ENCODE measurements around the gene SOX15. TPM values are rescaled to one million over a fixed set of nuclear protein-coding genes. Genes with fewer than 3 reads are reported as not detected.
"Not testable (repeated sequence)": the region's sequence is repeated elsewhere in the genome, so short reads cannot be mapped to it uniquely, and the experiment has no call there.

SOX15 gene
- total RNA-seq (ENCODE audit: insufficient read depth, low replicate concordance): 1.9 TPM

- no peak for DNase-seq (ENCODE audit: low spot score)
These were observed at the start of gene SOX15 for GRCh38 chr17:7589891-7590691. Gene SOX15, minus strand, starts transcription at chr17:7590094. Its CDS starts 418 bp downstream, at chr17:7589676.

DNA sequence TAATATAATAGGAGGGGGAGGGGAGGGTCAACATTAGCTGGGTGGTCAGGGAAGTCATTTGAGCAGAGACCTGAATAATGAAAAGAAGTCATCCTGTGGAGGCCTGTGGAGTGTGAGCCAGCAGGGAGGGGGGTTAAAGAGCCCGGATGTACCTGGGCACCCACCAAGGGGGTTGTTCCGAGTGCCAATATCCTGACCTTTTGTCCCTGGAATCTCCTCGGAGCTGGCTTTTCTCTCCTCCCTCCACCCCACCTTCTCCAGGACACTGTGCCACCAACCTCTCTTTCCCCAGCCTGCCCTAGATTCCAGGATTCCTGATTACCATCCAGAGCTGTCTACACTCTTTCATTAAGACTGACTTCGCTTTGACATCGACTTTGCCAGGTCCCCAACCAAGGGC is 46.3 kb upstream of the SOX15 start:
- DNase-seq (ENCODE audit: low spot score): no peak

DNA sequence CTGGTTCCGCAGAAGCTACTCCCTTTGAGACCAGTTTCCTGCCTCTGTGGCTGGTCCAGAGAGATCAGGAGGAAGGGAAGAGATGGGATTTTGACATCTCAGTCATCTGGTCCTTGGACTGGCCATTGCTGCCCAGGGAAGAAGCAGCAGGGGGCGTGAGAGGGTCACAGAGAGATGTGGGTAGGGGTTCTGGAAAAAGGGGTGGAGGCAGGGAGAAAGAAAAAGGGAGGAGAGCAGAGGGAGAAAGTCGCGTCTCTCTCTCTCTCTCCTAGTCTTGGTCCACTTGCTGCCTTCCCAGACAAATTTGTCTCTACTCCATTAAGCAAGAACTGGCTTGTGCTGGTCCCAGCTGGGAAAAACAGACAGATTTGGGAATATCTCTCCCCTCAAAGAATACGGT is 44.5 kb upstream of the SOX15 start:
- peak; percentile 77 for DNase-seq (ENCODE audit: low spot score)

DNA sequence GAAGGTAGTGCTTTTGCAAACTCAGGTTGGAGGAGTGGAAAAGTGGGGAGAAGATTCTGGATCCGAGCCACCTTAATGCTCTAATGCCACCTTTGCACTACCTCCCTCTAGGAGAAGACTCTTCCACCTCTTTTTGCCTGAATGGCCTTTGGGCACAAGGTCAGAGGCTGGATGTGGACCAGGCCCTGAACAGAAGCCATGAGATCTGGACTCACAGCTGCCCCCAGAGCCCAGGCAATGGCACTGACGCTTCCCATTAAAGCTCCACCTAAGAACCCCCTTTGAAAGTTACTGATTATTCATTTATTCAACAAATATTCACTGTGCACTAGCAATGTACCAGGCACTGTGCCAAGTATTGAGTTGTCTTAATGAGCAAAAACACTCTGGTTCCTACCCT is 43.2 kb upstream of the SOX15 start:
- DNase-seq (ENCODE audit: low spot score): no peak

DNA sequence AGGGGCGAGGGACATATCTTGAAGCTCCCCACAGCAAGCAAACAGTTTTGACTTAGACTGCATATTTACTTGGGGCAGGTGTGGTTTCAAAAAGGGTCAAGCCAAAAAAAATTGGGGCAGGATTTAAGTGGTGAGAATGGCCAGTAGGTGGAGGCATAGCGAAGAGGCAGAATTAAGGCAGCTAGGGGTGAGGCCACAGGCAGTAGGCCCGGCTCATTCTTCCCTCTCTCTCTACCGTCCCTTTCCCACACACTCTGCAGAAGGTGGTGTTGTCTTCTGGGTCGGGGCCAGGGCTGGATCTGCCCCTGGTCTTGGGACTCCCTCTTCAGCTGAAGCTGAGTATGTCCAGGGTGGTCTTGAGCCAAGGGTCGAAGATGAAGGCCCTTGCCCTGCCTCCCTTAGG is 42.6 kb upstream of the SOX15 start:
- DNase-seq (ENCODE audit: low spot score): no peak

GRCh38 chr17:7631398-7632380 is 41.8 kb upstream of the SOX15 start:
- no peak for DNase-seq (ENCODE audit: low spot score)

GRCh38 chr17:7629939-7630571 is 40.2 kb upstream of the SOX15 start, which contains the start of gene SHBG:
Gene SHBG, plus strand, starts transcription at chr17:7630135. Its CDS starts 38 bp downstream, at chr17:7630173.
- no peak for DNase-seq (ENCODE audit: low spot score)

DNA sequence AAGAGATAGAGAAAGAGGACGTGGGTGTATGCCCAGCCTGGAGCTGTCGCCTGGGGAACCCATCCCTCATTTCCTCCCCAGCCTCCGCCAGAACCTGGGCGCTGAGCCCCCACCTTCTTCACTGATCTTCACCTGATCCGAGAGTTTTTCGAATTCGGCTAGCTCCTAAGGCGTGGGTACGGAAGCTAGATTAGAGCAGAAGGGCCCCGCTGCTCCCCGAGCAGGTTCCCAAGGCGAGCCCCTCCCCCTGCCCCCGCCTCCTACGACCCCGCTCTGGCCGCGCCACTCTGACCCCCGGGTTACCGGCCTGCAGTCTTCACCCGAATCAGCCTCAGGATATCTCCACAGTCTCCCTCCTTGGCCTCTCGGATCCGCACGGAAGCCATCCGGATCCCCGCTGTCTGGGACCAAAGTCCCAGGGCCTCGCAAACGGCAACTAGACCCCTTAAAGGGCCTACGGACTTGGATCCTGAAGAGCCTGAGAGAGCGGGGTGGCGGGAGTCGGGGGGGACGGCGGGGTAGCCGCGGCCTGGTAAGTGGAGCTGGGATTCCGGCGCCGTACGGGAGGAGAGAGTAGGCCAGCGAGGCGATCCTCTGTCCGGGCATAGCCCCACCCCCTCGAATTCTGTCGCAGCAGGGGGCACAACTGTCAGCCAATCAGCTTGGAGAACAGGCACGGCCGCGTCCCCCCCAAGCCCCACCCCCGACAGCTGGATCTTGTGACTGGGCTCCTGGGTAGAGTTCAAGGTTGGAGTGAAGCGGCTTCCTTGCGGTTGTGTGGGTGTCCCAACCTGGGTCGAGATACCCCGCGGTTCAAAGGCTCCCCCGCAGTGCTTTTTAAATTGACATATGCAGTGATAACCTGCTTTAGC is 37.6 kb upstream of the SOX15 start, which contains the start of gene SAT2:
SAT2 (minus strand) TSS at position 572 of the 872 bp plus-strand sequence; CDS start at position 386, 186 bp downstream.
- peak; percentile 98 for DNase-seq (ENCODE audit: low spot score)

DNA sequence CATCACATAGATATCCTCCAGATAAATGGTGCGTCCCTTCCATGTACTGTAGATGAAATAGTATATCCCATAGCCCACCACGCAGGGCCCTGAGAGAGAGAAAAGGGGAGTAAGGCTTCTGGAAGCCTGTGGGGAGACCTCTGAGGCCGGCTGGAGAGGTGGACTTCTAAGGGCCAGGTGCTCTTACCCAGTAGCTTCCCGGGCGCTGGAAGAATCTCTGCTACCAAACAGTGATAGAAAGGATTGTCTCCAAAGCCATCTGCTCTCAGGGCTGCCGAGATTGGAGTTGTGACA is 37.0 kb upstream of the SOX15 start:
- no peak for DNase-seq (ENCODE audit: low spot score)

GRCh38 chr17:7626307-7626706 is 36.4 kb upstream of the SOX15 start:
- DNase-seq (ENCODE audit: low spot score): no peak

GRCh38 chr17:7625749-7626148 is 35.9 kb upstream of the SOX15 start:
- not testable (repeated sequence) for DNase-seq (ENCODE audit: low spot score)

DNA sequence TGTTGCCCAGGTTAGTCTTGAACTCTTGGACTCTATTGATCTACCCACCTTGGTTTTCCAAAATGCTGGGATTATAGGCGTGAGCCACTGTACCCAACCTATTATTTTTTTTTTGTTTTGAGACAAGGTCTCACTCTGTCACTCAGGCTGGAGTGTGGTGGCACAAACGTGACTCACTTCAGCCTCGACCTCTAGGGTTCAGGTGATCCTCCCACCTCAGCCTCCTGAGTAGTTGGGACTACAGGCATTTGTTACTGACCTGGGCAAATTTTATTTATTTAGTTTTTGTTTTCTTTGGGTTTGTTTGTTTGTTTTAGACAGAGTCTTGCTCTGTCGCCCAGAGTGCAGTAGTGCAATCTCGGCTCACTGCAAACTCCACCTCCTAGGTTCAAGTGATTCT is 33.8 kb upstream of the SOX15 start:
- DNase-seq (ENCODE audit: low spot score): no peak

DNA sequence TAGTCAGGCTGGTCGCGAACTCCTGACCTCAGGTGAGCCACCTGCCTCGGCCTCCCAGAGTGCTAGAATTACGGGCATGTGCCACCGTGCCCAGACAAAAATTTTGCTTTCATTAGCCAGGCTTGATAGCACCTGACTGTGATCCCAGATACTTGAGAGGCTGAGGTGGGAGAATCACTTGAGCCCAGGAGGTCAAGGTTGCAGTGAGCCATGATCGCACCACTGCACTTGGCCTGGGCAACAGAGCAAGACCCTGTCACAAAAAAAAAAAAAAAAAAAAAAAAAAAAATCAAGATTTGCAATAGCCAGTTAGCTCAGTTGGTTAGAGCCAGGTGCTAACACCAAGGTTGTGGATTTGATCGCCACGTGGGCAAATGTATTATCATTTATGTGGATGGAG is 30.9 kb upstream of the SOX15 start:
- DNase-seq (ENCODE audit: low spot score): no peak

DNA sequence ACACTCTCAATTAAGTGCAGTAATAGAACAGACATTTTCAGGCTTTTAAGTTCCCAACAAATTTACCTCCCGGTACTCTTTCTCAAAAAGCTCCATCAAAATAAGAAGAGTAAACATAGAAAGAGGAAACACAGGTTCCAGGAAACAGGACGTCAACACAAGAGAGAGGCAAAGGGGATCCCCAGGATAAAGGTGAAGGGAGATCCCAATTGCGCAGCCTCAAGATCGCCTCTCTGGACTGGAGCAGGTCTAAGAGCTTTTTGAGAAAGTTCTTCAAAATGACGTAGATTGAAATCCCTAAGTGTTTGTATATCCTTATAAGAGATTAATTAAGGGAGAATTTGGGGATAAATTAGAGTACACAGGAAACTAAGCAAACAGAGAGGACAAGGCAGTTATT is 28.7 kb upstream of the SOX15 start:
- no peak for DNase-seq (ENCODE audit: low spot score)

DNA sequence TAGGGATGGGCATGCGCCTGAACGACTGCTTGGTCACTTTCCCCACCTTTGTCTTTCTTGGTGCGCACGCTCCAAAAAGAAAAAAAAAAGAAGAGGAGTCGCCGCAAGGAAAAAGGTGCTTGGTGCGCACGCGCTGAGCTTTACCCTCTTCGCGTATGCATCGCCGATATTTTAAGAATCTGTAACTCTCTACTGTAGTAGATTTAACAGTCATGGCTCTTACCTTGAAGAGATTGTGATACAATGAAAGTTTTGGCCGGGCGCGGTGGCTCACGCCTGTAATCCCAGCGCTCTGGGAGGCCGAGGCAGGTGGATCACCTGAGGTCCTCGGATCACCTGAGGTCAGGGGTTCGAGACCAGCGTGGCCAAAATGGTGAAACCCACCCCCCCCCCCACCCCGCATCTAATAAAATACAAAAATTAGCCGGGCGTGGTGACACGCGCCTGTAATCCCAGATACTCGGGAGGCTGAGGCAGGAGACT is 25.4 kb upstream of the SOX15 start:
- DNase-seq (ENCODE audit: low spot score): no peak

DNA sequence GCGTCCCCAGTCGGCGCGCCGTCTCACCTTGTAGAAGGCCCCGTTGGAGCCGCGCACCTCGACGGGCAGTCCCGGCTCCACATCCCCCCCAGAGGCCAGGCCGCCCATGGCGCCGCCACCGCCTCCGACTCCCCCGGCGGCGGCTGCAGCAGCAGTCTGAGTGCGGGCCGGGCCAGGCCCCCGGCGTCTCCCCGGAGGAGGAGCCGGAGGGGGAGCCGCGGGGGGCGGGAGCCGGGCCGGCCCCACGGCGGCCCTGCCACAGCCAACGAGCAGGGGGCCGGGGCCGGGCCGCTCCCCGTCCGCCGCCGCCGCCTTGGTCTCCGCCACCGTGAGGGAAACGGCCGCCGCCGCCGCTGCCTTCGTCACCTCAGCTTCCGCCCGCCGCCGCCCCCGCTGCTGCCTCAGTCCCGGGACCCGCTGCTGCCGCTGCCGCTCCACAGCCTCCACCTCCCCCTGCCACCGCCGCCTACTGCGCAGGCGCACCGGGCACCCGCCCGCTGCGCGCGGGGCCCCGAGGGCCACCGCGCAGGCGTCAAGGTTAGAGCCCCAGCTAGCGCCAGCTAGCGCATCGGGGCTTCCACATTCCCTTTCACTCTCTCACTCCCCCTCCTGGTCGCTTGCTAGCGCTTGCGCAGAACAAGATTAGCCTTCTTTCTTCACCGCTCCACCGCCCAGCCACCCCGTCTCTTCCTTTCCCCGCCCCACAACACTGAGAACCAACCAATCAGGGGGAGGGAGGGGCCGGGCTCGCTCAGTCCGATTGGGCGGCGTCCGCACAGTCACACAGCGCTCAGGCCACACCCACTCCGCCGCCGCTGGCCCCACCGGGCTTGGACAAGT is 24.8 kb upstream of the SOX15 start, which contains the start of gene FXR2:
FXR2 (minus strand) TSS at position 473 of the 840 bp plus-strand sequence; CDS start at position 108, 365 bp downstream.
- peak; percentile 100 for DNase-seq (ENCODE audit: low spot score)

DNA sequence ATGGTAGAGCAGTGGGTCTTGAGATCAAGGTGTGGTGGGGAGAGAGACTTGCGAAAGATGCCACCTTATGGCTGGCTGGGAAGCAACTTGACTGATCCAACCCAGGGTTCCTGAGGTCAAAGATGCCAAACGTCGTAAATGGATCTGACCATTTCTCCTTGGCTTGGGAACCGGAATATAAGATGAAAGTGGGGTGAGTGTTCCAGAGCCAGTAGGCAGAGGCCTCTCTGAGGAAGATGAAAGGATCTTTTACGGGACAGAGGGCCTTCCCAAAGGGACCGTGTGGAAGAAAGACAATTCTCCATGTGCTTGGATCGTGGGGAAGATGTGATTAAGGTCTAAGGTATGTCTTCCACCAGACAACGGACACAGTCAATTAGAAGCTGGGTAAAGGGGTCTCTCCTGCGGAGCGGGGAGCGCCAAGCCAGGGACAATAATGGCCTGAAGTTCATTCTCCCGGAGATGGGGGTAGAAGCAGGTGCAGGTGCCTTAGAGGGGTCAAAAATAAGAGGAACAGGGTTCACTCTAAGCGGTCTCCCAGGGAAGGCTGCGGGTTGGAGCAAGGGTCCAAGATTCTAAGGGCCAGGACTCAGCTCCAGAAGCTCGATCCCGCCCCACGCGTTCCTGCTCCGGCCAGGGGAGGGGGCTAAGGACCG is 24.0 kb upstream of the SOX15 start:
- no peak for DNase-seq (ENCODE audit: low spot score)

- no peak for DNase-seq (ENCODE audit: low spot score)
These were observed 22.4 kb upstream of the SOX15 start for GRCh38 chr17:7612294-7612640.

- no peak for DNase-seq (ENCODE audit: low spot score)
These were observed 21.9 kb upstream of the SOX15 start for GRCh38 chr17:7611635-7612293.

All from umbilical cord (tissue), 2 donors.